ENCODE measurements around the gene ST6GALNAC3. TPM values are rescaled to one million over a fixed set of nuclear protein-coding genes. Genes with fewer than 3 reads are reported as not detected.

The ST6GALNAC3 gene
- total RNA-seq, 2 donors from 2014 or later: 0.87 TPM; not detected in 1

DNA sequence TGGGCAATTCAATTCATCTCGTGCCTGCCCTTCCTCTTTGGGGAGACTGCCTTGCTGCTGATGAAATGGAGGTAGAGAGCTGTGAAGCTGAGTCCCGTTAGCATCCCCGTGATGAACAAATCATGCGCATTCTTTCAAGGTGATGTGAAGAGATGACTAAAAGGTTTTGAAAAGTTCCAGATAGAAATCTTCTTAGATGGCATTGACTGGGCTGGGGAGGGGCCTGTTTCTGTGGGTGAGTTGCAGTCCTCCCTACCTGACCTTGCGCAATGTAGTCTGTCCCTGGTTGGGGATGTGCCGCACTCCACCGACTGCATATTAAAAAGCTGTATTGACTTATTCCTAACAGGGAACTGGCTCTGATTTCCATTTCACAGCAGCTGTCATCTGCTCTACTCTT is 49.6 kb downstream of the ST6GALNAC3 start:
- H3K36me3 Mint-ChIP-seq (ENCODE audit: low read depth): no peaks in the 10 kb centered on the region

DNA sequence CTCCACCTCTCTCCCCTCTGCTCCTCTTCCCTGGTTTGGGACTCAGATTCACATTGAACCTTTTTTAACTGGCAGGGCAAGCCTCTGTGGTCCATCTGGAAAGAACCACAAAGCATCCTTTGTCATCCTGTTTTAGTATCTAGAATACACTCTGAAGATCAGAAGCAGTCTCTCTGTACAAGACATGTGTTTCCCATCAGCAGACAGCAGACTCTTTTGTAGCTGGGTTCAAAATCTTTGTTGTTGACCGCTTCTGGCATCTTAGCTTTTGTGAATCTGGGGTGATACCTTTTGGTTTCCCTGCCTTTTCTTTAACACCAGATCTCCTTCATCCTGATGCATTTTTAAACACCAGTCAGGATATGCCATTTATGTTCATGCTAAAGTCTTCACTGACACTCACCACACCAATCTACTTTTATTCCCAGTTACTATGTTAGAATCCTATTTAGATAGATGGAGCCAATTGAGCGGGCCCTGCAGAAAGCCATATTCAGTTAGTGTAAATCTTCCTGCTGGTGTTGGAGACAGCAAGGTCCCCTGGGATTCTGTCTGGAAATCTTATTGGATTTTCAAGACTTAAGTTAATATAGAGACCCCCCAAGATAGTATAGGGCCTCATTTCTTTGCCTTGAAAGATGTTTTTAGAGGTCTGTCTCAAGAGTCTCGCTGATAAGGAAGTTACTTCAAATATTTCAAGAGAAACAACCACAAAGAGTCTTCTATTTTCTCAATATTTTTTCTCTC is 51.1 kb downstream of the ST6GALNAC3 start:
- Mint-ChIP-seq H3K4me3 (no peak overlapping the region), H3K36me3 (ENCODE audit: low read depth) (no peaks in the 10 kb centered on the region), H3K4me1 (no peaks in the 10 kb centered on the region), H3K27ac (no peak overlapping the region), H3K27me3 (peaks cover 12% of the 10 kb centered on the region)
- no peaks in the 10 kb centered on the region for H3K9me3 ChIP-seq (ENCODE audit: control insufficient read depth, low read length, poor library complexity, severe bottlenecking)
- no peak for DNase-seq
- ATAC-seq: no peak

More for the DNA sequence above, 49.6 kb downstream of the ST6GALNAC3 start:
- ATAC-seq: no peak
- H3K4me3 Mint-ChIP-seq: no peak overlapping the region
- no peak overlapping the region for H3K27ac Mint-ChIP-seq
- no peak for DNase-seq
- H3K4me1 Mint-ChIP-seq: no peaks in the 10 kb centered on the region
- no peaks in the 10 kb centered on the region for H3K9me3 ChIP-seq (ENCODE audit: control insufficient read depth, low read length, poor library complexity, severe bottlenecking)
- H3K27me3 Mint-ChIP-seq: peaks cover 19% of the 10 kb centered on the region

DNA sequence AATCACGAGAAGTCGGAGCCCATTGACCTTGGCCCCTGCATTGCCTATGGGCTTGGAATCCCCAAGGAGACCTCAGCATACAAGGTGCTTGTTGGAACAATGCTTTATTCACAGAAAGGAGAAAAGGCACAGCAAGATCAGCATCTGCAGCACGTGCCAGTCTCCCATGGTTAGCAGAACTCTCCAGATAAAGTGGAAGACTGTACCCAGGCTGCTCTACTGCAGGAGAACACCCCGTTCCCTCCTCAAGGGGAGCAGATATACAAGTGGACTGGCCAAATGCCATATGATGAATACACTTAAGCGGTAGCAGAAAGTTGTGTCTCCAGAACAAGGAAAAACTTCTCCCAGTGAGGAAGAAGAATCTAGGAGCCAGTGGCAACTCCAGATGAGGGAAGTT is 53.5 kb downstream of the ST6GALNAC3 start:
- DNase-seq (no peak), ATAC-seq (no peak)
- H3K27me3 Mint-ChIP-seq: peaks cover 12% of the 10 kb centered on the region

GRCh38 chr1:76129731-76130130 is 55.2 kb downstream of the ST6GALNAC3 start:
- H3K4me1 Mint-ChIP-seq: no peaks in the 10 kb centered on the region
- peaks cover 12% of the 10 kb centered on the region for H3K27me3 Mint-ChIP-seq
- H3K27ac Mint-ChIP-seq: no peak overlapping the region
- no peaks in the 10 kb centered on the region for H3K9me3 ChIP-seq (ENCODE audit: control insufficient read depth, low read length, poor library complexity, severe bottlenecking)
- ATAC-seq (no peak), DNase-seq (no peak)
- no peaks in the 10 kb centered on the region for H3K36me3 Mint-ChIP-seq (ENCODE audit: low read depth)
- no peak overlapping the region for H3K4me3 Mint-ChIP-seq

More for the DNA sequence above, 53.5 kb downstream of the ST6GALNAC3 start:
- Mint-ChIP-seq H3K27ac (no peak overlapping the region), H3K4me3 (no peak overlapping the region), H3K4me1 (no peaks in the 10 kb centered on the region), H3K36me3 (ENCODE audit: low read depth) (no peaks in the 10 kb centered on the region)
- no peaks in the 10 kb centered on the region for H3K9me3 ChIP-seq (ENCODE audit: control insufficient read depth, low read length, poor library complexity, severe bottlenecking)

- DNase-seq (no peak), ATAC-seq (no peak)
- H3K9me3 ChIP-seq (ENCODE audit: control insufficient read depth, low read length, poor library complexity, severe bottlenecking): no peaks in the 10 kb centered on the region
- H3K27ac Mint-ChIP-seq: no peak overlapping the region
- H3K4me3 Mint-ChIP-seq: no peak overlapping the region
- H3K36me3 Mint-ChIP-seq (ENCODE audit: low read depth): no peaks in the 10 kb centered on the region
- no peaks in the 10 kb centered on the region for H3K4me1 Mint-ChIP-seq
- peaks cover 12% of the 10 kb centered on the region for H3K27me3 Mint-ChIP-seq
These were observed 56.4 kb downstream of the ST6GALNAC3 start for GRCh38 chr1:76130992-76131391.

DNA sequence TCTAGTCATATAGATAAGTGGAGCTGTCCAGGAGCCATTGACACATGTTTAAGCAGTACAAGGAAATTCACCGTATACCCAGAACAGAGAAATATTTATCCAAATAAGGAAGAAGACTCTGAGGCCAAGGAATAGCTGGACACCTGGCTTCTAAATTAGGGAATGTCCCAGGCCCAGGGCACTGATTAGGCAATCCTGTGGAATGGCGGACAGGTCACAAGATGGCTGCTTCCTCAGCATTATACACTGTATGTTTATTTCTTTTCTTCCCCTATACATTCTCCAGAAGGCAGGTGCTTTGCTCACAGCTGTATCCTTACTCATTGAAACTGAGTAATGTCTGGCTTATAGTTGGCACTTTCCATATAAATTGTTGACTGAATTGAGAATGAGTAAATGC is 59.4 kb downstream of the ST6GALNAC3 start:
- H3K9me3 ChIP-seq (ENCODE audit: control insufficient read depth, low read length, poor library complexity, severe bottlenecking): no peaks in the 10 kb centered on the region
- peaks cover 9% of the 10 kb centered on the region for H3K27me3 Mint-ChIP-seq
- no peak for ATAC-seq
- H3K36me3 Mint-ChIP-seq (ENCODE audit: low read depth): no peaks in the 10 kb centered on the region
- no peak overlapping the region for H3K27ac Mint-ChIP-seq
- H3K4me3 Mint-ChIP-seq: no peak overlapping the region
- no peak for DNase-seq
- H3K4me1 Mint-ChIP-seq: no peaks in the 10 kb centered on the region

GRCh38 chr1:76135835-76136234 is 61.3 kb downstream of the ST6GALNAC3 start:
- ATAC-seq: no peak
- peaks cover 9% of the 10 kb centered on the region for H3K27me3 Mint-ChIP-seq
- H3K4me1 Mint-ChIP-seq: peaks cover 4% of the 10 kb centered on the region
- H3K9me3 ChIP-seq (ENCODE audit: control insufficient read depth, low read length, poor library complexity, severe bottlenecking): no peaks in the 10 kb centered on the region
- no peaks in the 10 kb centered on the region for H3K36me3 Mint-ChIP-seq (ENCODE audit: low read depth)
- no peak overlapping the region for H3K27ac Mint-ChIP-seq
- no peak for DNase-seq
- no peak overlapping the region for H3K4me3 Mint-ChIP-seq

DNA sequence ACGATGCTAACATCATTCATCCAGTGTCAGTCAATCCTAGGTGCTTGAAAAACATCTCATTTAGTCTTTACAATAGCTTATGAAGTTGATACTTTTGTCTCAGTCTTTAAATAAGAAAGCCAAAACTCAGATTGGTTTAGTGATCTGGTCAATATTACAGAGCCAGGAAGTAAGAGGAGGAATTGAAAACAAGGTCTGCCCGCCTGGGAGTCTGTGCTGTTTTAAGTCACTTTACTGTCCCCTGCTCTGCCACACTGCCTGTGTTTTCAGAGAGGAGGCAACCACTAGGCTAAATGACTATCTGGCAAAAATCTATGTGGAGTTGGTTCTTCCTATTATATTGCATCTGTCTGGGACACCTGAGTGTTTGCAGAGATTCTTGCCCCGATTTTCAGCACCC is 62.3 kb downstream of the ST6GALNAC3 start:
- H3K9me3 ChIP-seq (ENCODE audit: control insufficient read depth, low read length, poor library complexity, severe bottlenecking): no peaks in the 10 kb centered on the region
- no peak overlapping the region for H3K4me3 Mint-ChIP-seq
- no peak overlapping the region for H3K27ac Mint-ChIP-seq
- DNase-seq (no peak), ATAC-seq (no peak)
- no peaks in the 10 kb centered on the region for H3K36me3 Mint-ChIP-seq (ENCODE audit: low read depth)
- H3K4me1 Mint-ChIP-seq: peaks cover 4% of the 10 kb centered on the region
- H3K27me3 Mint-ChIP-seq: peaks cover 9% of the 10 kb centered on the region

GRCh38 chr1:76137746-76138145 is 63.2 kb downstream of the ST6GALNAC3 start:
- H3K4me3 Mint-ChIP-seq: no peak overlapping the region
- no peaks in the 10 kb centered on the region for H3K36me3 Mint-ChIP-seq (ENCODE audit: low read depth)
- peaks cover 4% of the 10 kb centered on the region for H3K4me1 Mint-ChIP-seq
- peaks cover 4% of the 10 kb centered on the region for H3K27me3 Mint-ChIP-seq
- H3K9me3 ChIP-seq (ENCODE audit: control insufficient read depth, low read length, poor library complexity, severe bottlenecking): no peaks in the 10 kb centered on the region
- no peak for DNase-seq
- no peak for ATAC-seq
- H3K27ac Mint-ChIP-seq: no peak overlapping the region

DNA sequence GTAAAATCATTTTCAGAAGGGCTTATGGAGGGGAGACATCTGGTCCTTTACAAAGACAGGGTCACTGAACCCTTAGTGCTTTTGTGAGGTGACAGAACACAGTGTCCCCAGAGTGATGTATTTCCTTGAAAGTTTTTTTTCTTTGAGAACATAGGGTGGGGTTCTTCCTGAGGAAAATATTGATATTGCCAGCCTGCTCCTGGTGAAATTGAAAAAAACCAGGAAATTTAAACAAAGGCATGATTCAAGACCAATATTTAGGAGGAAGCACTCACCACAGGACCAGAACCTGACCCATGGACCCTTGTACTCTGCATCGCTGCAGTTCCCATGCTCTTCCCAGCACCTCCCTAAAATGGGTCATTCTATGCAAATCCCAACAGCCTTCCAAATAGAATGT is 63.7 kb downstream of the ST6GALNAC3 start:
- H3K4me1 Mint-ChIP-seq: peaks cover 4% of the 10 kb centered on the region
- H3K36me3 Mint-ChIP-seq (ENCODE audit: low read depth): no peaks in the 10 kb centered on the region
- H3K27ac Mint-ChIP-seq: no peak overlapping the region
- no peaks in the 10 kb centered on the region for H3K9me3 ChIP-seq (ENCODE audit: control insufficient read depth, low read length, poor library complexity, severe bottlenecking)
- no peak for DNase-seq
- peaks cover 4% of the 10 kb centered on the region for H3K27me3 Mint-ChIP-seq
- no peak for ATAC-seq
- H3K4me3 Mint-ChIP-seq: no peak overlapping the region

GRCh38 chr1:76140227-76140626 is 65.7 kb downstream of the ST6GALNAC3 start:
- Mint-ChIP-seq H3K36me3 (ENCODE audit: low read depth) (no peaks in the 10 kb centered on the region), H3K4me1 (peaks cover 4% of the 10 kb centered on the region), H3K27ac (no peak overlapping the region), H3K27me3 (peaks cover 4% of the 10 kb centered on the region), H3K4me3 (no peak overlapping the region)
- ATAC-seq (no peak), DNase-seq (no peak)
- H3K9me3 ChIP-seq (ENCODE audit: control insufficient read depth, low read length, poor library complexity, severe bottlenecking): no peaks in the 10 kb centered on the region

- no peak overlapping the region for H3K27ac Mint-ChIP-seq
- no peaks in the 10 kb centered on the region for H3K9me3 ChIP-seq (ENCODE audit: control insufficient read depth, low read length, poor library complexity, severe bottlenecking)
- H3K27me3 Mint-ChIP-seq: peaks cover 10% of the 10 kb centered on the region
- H3K4me3 Mint-ChIP-seq: no peak overlapping the region
- H3K4me1 Mint-ChIP-seq: peaks cover 4% of the 10 kb centered on the region
- no peaks in the 10 kb centered on the region for H3K36me3 Mint-ChIP-seq (ENCODE audit: low read depth)
- no peak for DNase-seq
- ATAC-seq: no peak
These were observed 67.4 kb downstream of the ST6GALNAC3 start for GRCh38 chr1:76141929-76142328.

DNA sequence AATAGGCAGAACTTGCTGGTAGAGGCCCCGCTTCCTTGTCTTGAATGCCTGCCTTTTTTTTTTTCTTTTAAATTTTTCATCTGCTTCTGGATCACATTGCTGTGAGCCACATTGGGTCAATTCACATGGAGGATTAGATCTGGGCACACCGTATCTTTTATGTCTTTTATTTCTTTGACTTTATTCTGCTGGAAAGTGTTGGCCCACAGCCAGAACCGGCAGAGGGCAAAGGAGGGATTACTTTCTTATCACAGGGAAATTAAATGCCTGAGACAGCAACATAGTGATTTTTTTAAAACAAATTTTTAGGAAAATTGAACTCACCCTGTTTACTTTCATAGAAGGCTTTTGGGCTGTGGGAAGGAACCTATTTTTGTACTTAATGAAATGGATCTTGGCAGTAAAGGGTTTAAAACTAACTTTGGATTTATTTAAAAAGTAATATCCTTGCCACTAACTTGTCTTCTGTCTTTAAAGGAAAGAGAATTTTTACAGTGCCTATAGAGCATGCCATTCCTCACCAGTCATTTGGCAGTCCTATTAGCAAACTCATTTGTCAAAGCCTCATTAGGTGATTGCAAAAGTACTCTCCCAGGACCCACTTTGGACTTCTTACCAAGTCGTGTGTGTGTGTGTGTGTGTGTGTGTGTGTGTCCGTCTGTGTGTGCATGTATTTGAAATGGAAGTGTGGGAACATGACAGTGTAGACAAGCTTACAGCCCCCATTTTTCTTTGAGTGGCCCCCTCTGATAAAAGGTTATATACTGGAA is 68.4 kb downstream of the ST6GALNAC3 start:
- H3K36me3 Mint-ChIP-seq (ENCODE audit: low read depth): peaks cover 5% of the 10 kb centered on the region
- no peak overlapping the region for H3K27ac Mint-ChIP-seq
- no peaks in the 10 kb centered on the region for H3K9me3 ChIP-seq (ENCODE audit: control insufficient read depth, low read length, poor library complexity, severe bottlenecking)
- DNase-seq (no peak), ATAC-seq (no peak)
- H3K27me3 Mint-ChIP-seq: peaks cover 17% of the 10 kb centered on the region
- H3K4me1 Mint-ChIP-seq: peaks cover 4% of the 10 kb centered on the region
- no peak overlapping the region for H3K4me3 Mint-ChIP-seq

Measured in T-helper 17 cell (primary cell).